Stimulated activated CD4-positive, alpha-beta T cell treated with anti-CD3 and anti-CD28 coated beads, Interleukin-15, amount 100 ng/mL, for 24 hours (primary cell): ENCODE results near the gene TM6SF1.
A peak's percentile ranks its signal among the peaks of the same experiment; 100 is the strongest.
"Not testable (repeated sequence)": the region's sequence is repeated elsewhere in the genome, so short reads cannot be mapped to it uniquely, and the experiment has no call there.

Source experiments
- DNase-seq: peaks from one replicate; pipeline ENCODE4 v3.0.0-alpha.2; 2020

Gene TM6SF1

DNA sequence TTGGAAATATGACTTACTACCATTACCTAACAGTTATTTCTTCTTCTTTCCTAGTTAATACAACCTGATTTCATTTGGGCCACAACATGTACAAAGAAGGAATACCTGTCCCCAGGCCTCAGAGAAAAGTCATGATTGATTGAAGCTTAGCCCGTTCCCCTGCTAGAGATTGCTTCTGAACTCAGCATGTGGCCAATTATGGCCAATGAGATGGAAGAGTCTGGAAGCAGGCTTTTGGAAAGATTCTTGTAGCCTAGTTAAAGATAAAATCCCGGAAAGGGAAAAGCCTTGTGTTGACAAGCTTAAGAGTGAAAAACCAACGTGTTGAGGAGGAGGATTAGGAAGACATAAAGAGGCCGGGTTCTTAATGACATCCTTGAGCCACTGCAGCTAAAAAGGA lies 17.0 kb upstream of the TM6SF1 start:
- no peak for DNase-seq

DNA sequence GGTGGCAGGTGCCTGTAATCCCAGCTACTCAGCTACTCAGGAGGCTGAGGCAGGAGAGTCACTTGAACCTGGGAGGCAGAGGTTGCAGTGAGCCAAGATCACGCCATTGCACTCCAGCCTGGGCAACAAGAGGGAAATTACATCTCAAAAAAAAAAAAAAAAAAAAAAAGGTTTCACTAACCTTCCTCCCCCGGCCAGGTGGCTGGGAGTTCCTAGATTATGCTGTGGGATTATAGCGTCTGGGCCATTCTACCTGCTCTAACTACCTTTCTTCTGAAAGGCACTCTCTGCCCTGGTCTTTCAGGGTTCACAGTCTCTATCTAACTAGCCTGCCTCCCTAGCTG lies 15.5 kb upstream of the TM6SF1 start:
- not testable (repeated sequence) for DNase-seq

DNA sequence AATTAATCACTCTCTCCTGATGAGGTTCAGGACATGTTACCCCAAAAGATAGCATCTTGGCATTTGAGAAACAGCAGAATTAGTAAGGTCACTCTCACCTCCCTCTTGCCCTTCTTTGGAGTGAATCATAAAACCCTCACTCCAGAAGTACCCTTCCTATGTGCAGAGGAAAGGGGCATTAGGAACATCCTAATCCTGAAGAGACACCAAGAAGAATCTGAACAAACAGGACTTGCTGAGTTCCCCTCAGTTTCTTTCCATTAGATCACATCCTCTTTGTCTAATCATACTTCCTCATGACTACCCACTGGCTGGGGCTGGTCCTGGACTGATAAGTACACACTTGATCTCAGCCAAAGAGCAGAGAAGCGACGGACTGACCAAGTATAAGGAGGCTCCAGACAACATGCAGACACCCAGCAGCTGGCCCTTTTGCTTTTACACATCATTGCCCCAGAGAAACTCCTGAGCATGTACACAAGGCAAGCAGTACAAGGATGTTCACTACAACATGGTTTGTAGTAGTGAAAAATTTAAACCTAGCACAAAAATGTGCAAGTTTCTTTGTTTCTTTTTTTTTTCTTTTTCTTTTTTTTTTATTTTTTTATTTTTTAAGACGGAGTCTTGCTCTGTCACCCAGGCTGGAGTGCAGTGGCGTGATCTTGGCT lies 15.0 kb upstream of the TM6SF1 start:
- peak; percentile 18 for DNase-seq

DNA sequence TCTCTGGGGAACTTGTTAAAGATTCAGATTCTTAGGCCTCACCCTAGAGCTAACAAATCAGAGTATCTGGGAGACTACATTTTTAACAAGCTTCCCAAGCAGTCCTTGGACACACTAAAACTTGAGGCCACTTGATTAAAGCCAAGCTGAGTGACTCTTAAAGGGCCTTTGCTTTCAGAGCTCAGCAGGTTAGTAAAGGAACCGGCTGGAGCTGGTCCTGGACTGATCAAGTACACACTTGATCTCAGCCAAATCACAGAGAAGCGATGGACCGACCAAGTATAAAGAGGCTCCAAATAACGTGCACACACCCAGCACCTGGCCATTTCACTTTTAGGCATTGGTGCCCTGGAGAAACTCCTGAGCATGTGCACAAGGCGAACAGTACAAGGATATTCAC lies 12.9 kb upstream of the TM6SF1 start:
- no peak for DNase-seq

DNA sequence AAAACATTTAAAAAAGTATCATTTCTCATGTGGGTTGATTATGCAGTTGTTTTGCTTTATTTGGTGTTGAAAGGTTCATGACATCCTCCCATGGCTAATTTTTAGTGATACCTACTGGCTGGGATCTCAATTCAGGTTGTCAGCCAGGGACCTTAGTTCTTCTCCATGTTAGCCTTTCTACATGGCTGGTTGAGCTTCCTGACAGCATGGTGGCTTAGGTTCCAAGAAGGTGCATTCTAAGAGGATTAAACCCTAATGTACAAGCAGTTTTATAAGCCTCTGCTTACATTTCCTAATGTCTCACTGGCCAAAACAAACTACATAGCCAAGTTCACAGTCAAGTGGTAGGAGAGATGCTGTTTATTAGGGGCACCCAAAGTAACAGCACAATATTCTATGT lies 9.4 kb upstream of the TM6SF1 start:
- DNase-seq = no peak

DNA sequence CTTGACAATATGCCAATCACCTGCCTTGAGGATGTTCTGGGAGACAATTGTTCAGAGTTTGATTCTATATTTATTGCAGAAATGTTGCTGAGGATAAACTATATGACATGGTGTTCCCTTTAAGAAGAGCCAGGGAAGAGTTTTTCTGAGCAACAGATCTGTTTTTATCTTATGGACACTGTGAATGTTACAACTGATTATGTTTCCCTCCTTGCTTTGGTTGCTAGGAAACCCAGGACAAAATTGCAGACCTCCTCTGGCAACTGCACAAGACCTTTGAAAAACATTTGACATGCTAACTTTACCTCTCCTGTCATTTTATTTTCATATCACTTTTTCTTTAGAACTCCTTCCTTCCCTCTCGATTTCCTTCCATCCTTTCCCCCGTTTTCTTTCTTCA lies 8.2 kb upstream of the TM6SF1 start:
- no peak for DNase-seq

DNA sequence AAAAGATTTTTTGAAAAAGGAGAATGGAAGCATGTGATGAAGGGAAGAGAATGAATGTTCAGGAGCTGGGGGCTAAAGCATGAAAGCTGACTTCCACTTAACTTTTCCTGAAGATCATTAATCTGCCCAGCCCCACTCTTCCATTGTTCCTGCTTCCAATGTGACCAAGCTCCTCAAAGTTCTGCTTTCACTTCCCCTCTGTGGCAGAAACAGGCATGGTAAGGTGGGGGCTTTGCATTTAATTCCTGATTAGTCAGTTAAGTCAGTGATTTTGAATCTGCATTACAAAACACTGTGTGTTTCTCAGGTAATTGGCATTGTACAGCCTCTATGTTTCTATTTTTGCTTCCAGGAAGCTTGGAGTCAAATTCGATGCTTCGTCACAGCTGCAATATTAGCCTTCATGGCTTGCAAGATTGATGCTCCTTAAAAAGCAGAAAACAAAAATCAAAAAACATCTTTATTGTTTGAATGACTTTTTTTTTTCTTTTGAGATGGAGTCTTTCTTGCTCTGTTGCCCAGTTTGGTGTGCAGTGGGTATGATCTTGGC lies 7.3 kb upstream of the TM6SF1 start:
- DNase-seq = no peak

DNA sequence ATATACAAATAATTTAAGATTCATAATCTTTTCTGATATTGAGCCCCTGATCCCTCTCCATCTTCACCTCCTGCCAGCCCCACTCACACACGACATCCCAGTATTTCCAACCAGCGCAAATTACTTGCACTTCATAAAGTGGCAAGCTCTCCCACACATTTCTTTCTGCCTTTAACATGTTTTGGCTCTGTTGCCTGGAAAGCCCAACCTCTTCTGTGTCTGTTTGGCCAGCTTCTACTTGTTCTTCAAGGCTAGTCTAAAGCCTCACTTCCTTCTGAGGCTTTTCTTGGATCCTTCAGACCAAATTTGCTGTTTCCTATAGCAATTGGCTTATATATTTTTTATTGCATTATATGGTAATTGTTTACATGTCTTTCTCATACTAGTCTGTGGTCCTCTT lies 5.1 kb upstream of the TM6SF1 start:
- DNase-seq = no peak

DNA sequence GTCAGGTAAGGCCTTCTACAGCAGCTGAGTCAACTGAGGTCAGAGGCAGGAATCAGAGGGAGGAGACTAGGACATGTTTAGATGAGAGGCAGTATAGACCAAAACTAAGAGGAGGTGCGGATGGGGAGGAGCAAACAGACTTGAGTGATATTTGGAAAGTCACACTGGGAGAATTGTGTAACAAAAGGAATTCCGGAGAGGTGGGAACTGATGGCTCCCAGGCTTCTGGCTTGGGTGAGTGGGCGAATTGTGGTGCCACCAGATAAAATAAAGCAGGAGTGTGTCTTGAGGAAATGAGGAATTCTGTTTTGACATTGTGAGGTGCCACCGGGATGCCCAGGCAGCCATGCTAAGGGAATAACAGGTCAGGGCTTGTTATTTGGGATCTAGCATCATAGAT lies 3.3 kb upstream of the TM6SF1 start:
- DNase-seq = no peak

DNA sequence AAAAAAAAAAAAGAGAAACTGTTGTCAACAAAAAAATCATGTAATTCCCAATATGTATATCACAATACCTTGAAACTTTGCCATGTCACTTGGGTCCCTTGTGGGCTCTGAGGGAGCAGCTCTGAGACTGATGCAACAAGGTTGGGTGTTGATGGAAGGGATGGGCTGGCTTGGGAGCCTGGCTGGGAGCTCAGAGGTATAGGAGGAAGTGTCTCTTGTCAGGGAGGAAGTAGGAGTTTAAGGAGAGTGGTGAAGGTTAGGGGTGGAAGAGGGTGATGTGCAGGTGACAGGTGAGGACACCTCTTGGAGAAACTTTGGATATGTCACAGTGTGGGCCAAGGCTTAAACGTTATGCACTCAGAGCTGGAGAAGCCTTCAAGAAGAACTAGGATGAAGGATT lies 2.0 kb upstream of the TM6SF1 start:
- DNase-seq = no peak

DNA sequence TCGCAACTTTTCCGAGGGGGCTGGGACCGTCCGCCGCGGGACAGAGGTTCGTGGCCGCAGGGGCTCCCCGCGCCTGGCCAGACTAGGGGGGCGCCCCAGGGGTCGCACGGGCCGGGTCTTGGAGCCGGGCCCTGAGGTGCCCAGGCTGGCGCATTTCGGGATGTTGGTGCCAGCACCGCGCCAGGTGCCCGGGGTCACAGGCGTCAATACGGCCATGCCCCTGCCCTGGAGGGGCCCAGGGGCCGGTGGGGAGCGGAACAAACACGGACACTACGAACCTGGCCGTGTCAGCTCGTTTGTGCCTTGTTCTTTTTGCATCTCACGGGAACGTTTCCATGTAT lies 366 bp downstream of the TM6SF1 start:
- no peak for DNase-seq

DNA sequence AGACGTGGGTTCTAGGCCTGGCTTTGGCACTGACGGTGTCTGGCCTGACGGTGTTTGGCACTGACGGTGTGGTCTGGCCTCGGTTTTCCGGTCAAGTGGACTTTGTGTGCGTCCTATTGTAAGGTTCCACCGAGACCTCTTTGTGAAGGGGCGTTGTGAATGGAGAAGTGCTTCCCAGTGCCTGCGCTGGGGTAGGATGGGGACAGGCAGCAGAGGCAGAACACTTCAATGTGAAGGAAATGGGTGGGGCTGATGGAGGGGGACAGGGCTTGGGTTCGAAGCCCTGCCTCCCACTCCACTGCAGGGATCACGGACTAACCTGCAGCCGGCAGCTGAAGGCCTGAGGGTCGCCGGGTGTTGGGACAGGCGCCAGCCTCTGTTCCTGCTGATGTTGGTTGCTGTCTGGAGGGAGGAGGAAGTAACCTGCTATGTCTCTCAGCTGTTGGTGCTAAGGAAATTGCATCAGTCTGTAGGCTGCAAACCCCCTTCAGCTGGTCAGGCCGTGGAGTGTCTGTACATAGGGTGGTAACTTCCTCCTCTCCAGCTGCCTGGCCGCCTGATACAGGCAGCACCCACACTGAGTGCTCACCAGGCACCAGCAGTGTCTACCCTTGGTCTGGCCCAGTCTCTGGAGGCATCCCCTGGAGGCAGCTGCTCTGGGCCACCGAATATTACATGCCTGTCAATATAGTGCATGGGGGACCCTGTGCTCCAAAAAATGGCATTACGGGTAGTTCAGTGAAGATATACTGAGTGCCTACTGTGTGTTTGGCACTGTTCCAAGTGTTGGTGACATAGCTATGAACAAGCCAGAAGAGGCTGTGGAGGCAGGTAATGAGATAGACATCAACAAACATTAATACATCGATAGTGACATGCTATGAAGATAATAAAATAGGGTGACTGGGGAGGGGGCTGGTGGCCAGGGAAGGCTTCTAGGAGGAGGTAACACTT lies 1.1 kb downstream of the TM6SF1 start:
- peak; percentile 13 for DNase-seq

DNA sequence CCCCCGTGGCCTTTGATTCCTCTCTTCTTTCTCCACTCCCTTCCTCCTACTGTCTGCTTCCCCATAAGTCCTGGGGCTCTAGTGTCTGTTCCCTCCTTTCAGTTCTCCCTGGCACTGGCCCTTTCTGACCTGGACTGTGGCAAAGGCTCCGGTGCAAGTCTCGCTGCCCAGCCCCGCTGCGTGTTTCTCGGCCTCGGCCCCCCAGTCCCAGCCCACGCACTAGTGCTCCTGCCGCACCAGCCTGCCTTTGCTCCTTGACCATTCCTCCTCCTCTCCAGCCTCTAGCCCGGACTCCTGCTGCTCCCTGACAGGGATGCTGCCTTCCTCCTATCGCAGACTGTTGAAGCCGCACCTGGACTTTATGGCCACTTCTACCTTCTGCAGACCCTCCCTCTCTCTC lies 2.1 kb downstream of the TM6SF1 start:
- no peak for DNase-seq

DNA sequence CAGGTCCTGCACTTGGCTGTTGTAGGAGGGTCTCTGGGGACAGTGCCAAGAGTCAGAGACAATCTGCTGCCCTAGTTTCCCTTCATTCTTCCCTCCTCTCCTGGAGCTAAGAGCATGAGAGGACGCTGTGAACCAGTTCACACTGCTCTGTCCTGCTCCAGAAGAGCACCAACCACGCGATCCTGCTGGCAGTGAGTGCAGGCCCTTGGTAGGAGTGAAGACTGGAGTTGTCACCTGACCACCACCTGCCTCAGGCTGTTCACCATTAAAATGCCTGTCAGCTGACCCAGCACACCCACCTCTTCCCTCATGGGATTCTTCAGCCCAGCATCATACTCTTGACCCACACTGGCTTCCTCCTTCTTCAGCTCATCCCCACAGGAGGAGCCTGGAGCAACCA lies 2.9 kb downstream of the TM6SF1 start:
- no peak for DNase-seq

DNA sequence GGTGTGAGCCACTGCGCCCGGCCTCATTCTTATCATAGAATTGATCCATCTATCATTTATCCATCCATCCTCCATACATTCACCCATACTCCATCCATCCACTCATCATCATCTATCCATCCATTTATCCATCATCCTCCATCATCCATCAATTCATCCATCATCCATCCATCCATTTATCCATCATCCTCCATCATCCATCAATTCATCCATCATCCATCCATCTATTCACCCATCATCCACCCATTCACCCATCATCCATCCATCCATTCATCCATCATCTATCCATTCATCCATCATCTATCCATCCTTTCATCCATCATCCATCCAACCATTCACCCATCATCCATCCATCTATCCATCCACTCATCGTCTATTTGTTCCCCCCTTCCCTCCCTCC lies 3.7 kb downstream of the TM6SF1 start:
- no peak for DNase-seq

DNA sequence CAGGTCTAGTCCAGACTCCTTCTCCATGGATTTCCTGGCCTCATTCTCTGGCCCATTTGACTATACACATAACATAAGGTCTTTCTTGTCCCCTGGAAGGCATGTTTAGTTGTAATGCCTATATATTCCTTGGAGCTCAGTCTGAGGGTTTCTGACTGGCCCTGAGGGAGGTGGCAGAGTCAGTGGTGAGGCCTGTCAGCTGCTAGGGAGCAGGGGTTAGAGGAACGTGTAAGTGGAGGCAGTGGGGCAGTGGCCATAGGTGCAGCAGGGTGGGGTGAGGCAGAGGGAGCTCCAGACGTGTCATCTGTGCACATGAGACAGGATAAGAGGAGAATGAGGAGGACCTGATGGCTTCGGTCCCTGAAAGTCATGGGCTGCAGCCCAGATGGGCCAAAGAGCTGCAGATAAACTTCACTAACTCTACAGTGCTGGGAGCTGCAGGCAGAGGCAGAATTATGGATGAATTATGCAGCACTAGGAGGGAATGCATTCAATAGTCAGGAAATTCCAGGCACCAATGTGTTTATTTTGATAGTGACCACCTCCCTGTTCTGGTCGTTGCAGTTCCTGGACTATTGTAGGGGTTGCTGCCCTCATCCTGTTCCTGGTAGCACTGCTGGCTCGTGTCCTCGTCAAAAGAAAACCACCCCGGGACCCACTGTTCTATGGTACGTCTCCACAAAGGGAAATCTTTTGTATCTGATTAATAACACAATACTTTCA lies 4.9 kb downstream of the TM6SF1 start:
- DNase-seq = no peak

DNA sequence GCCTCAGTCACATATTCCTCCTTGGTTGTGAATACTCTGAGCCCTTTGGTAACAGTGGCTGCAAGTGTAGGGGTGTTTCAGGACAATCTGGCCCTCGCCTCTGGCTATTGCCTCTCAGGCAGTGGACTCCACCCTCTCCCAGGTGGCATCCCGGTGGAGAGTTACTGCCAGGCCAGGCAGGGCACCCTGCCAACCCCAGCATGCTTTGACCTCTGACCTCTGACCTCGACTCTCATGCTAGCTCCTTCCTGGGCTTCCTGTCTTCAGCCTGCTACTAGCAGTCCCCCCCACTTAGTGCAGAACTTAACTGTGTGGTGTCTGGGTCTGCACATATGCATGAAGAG lies 5.5 kb downstream of the TM6SF1 start:
- no peak for DNase-seq

DNA sequence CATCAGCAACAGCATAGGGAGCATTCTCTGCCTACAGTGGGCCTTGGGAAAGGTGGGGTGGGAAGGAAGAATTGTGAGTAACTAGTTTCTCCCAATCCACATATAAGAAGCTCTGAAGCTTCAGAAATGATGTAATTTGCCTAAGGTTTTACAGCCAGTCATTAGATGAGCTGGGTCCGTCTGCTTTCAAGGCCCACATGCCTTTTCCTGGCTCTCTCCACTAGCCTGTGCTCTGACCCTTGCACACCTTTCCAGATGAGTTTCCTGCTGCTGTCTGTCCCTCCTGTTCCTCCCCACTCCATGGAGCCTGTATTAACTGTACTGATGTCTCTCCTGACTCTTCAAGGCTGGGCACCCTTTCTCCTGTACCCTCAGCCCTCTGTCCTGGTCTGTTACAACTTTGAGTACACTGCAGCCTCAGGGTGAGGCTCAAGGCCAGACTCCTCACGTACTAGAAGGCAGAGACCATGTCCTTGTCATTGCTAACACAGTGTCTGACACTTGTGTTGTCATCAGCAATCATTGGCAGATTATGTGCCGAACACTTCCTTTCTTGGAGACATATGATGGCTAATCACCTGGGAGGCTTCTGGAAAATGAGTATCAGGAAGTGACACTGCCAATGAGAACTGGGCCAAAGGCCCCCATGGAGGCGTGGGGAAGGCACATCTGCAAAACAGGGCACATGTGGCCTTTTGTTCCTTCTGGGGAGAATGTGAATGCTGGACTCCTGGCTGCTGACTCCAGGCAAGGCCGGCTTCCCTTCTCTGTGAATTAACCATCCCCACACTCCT lies 6.6 kb downstream of the TM6SF1 start:
- no peak for DNase-seq

DNA sequence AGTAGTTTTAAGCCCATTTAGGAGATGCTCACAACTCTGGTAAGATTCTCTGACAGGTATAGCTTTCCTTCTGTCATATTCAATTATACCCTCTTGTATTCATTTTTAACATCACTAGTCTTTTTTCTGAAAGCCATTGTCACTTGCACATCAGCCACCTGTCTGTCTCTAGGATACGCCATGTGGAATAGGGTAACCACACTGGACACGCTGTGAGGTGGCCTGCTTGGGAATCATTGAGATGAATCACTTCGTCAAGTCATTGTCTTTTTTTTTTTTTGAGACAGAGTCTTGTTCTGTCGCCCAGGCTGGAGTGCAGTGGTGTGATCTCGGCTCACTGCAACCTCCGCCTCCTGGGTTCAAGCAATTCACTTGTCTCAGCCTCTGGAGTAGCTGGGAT lies 7.4 kb downstream of the TM6SF1 start:
- no peak for DNase-seq

DNA sequence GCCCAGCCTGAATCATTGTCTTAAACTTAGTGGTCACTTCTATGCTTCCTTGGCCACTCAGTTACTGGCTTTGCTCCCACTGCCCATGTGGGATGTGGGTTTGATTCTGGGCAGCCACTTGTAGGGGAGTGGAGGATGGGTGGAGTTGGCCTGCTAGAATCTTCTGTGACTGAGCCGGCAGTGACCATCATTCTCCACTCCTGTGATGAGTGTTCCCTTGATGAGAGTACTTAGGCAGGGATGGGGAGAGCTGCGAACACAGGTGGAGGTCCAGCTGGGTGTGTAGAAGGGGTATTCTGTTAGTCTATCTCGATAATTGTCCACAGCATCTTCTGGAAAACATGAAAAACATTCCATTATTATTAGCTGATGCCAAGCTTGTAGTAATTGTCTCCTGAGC lies 8.0 kb downstream of the TM6SF1 start:
- no peak for DNase-seq

DNA sequence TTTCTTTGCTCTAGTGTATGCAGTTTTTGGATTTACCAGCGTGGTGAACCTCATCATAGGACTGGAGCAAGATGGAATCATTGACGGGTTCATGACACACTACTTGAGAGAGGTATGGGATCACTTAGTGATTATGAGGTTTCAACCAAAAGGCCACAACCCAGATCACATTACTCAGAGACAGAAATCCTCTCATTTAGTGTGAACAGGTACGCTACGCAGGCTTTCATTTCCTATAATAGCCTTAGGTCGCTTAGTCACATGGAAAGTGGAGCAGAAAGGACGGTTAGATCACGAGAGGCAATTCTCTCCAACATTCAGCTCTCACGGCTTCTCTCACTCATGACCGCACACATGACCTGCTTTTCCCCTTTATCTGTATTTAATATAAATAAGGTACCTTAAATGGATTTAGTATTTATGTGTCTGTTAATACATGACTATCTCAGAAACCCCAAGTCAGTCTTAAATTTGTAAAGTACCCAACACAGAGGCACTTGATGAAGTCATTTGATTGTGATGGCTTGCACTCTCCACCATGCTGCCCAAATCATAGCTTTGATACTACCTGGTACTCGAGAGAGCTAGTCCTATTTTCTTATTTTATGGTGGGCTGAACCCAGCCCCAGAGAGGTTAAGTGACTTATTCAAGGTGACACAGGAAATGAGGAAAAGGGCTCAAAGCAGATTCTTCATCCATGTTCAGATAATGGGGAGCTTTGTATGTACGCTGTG lies 8.6 kb downstream of the TM6SF1 start:
- DNase-seq = no peak

DNA sequence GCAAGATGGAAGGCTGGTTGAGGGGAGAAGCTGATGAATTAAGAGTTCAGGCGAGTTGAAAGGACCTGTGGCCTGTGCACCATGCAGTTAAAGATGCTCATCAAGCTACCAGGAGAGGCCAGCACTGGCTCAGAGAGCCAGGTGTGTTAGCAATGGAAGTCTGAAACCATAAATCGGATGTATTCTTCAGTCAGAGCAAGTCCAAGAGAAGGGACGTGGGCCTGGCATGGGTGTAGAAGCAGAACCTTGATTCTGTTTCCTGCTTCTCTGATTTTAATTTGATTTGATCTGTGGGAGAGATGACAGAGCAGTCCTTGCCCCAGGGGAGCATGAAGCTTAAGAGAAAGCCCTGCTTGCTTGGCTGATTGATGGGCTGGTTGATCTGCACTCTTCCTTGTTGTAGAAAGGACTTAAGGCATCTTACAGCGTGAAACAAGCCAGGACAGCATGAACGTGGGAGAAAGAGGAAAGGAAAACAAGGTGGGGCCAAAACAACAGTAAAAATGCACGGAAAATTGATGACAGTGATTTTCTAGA lies 10.9 kb downstream of the TM6SF1 start:
- no peak for DNase-seq
